Measurements from ENCODE around the gene DDX27.

Gene DDX27

DNA sequence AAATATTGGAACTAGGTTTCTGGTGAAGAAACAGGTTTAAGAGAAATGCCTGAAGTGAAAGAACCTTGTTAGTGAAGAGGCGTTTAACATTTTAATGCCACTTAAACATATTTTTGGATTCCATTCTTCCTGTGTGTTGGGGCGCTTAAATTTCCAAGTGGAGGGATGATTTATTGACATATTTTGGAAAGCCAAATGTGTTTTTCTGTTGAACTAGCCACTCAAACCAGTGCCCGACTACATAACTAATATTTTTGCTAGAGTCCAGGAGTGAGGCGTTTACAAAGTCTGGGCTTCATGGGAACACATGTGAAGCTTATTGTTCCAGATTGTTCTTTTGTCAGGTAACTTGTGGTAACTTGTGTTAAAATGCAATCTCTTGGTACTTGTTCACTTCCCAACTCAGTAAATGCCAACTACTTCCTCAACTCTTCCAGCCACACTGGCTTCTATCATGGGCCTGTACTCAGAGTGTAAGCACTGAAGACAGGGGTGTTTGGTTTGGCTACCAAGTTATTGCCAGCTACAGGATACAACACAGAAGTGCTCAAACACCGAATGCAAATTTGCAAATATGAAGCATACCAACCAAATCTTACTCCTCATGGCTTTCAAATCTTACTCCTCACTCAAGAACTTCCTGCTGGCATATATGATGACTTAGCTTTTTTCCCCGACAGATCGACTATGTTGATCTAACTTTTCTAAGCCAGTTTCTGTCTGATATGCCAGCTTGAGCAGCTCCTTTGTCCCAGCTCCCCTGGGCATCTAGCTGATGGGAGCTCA, 60.7 kb downstream of the DDX27 start:
- DNase-seq: no peak

DNA sequence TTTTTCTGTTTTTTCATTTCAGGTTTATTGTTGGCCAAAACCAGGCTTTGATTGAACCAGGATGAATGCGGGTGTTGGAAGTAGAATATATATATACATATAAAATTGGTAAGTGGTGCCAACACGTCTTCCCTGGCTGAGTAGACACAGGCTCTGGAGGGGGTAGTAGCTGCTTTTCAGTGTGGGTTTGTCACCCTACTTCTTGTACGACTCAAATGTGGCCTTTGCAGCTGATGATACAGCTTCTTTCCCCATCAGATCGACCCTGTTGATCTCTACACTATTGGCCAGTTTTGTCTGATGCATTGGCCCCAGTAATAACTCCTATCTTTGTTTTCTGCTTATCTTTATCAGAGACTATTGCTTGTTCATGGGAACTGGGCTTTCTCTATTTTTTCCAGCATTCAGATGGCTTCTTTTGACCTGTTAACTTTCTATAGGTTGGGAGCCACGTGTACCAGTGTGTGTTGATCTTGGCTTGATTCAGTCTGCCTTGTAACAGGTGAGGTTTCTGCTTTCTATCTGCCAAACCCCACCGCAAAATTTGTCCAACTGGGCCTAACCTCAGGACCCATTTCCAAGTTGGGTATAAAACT, 61.3 kb downstream of the DDX27 start:
- no peak for DNase-seq

DNA sequence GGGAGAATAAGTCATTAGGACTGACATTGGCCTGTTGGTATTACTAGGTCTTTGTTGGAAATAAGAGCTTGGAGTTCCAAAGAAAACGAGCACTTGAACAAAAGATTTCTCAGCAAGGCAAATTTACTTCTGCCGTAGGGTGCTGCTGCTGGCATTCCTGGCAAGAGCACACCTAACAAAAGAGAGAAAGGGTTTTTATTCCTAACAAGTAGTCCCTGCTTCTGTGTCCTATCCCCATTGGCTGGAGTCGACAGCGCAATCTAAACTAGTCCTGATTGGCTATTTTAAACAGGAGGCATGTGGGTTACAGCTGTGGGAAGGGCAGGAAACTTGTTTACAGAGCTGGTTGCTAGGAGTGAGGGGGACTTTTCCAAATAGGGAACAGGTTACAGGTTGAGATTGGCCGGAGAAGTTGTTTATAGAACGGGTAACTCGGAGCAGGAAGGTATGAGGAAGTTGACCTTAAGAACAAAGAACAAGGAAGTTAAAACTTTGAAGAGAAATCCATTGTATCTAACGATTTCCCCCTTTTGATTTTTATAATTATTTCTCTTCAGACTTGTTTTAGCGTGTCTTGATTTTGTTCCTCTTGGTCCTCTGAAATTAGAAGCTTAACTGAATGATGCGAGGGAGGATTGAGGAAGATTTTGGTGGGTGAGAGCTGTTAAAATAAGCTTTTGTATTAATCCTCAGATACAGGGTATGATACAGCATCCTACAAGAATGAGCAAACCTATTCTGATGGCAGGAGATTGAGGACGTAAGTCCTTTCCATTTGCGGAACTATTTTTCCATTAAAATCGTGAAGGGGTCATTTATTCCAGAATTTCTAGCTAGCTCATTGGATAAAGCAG, 62.1 kb downstream of the DDX27 start:
- no peak for DNase-seq

DNA sequence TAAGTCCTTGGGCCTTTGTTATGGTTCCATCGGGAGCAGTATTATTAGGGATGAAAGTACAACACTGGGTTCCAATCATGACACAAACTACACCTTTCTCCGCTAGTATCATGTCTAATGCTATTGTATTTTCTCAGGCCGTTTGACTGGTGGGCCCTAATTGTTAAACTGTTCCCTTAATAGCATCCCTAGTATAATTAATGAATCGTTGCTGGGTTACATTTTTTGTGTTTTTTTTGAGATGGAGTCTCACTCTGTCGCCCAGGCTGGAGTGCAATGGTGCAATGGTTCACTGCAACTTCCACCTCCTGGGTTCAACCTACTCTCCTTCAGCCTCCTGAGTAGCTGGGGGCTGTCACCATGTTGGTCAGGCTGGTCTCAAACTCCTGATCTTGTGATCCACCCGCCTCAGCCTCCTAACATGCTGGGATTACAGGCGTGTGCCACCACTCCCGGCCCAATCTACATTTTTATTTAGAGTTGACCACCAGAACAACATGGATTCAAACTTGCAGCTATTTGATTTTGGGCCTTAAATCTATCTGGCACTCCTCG, 62.8 kb downstream of the DDX27 start:
- no peak for DNase-seq

DNA sequence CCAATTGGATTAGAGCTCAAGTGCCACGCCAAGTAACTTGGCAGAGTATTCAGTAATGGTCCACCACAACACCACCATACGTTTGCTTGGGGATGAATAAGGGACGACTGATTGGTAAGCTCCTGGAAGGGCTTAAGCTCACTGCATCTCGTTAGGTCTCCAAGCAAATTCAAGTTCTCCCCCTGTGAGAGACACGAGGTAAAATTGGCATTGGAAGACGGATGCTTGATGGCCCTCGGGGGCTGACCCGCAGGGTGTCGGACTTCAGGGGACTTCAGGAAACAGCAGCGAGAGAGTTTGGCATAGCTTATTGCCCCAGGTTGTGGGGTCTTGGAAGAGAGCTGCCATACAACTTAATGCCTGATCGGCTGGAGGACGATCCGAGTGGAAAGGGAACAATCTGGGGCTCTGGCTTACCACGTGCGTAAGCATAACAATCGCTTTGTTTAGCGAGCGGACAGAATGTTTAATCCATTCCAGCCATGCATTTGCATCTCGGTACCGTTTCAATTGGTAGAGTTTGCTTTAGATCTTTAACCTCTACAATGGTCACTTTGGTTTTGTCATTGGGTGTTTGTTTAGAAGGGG, 63.5 kb downstream of the DDX27 start:
- no peak for DNase-seq

DNA sequence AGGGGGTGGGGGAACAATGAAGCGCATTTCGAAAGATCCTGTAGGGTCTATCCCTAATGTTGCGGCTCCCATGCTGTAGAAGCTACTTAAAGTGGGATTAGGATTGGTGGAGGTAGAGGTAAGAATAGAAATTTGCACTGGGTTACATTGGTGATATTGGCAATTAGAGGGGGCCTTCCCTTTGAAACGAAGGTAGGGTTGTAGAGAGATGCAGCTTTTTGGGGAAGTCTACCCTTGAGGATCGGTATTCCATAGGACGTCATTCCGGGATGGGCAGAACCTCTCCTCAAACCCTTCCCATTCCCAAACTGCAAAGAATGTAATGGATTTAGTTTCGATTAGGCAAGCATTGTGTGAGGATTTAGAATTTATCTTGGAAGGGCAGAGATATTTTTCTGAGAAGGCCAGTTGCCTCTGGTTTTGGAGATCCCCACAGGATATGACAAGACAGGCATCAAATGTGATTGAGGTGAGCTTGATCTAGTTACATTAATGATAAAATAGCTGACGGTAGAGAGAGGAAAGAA, 64.0 kb downstream of the DDX27 start:
- no peak for DNase-seq

DNA sequence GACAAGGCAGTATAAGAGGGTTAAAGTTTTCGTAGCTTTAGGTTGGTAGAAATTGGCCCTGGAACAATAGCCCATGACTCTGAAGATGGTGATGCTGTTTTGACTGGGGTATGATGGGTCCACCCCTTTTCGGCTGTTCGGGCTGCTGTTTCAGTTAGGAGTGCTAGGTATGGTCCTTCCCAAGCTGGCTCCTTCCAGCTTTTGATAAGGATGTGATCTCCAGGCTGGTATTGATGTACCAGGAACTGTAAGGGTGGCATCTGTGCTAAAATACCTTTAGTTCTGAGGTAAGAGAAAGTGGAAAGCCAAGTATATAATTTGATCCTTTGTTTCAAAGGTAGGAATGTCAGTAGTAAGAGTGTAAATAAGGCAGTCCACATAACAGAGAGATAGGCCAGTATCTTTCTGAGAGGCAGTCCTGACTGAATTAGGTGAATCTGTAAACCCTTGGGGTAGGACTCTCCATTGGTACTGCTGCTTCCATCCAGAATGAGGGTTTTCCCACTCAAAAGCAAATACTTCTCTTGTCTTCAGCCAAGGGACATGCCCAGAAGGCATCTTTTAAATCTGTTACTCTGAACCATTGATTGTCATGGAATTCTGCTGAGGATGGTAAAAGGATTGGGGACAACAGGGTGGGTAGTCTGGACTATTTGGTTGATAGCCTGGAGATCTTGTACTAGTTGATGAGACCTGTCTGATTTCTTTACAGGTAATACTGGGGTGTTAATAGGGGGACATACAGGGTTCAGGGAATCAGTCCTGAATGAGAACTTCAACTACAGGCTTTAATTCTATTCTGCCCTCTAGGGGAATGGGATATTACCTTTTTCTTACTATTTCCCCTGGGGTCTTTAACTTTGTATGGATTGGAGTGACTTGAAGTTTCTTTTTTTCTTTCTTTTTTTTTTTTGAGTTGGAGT, 64.7 kb downstream of the DDX27 start:
- no peak for DNase-seq

DNA sequence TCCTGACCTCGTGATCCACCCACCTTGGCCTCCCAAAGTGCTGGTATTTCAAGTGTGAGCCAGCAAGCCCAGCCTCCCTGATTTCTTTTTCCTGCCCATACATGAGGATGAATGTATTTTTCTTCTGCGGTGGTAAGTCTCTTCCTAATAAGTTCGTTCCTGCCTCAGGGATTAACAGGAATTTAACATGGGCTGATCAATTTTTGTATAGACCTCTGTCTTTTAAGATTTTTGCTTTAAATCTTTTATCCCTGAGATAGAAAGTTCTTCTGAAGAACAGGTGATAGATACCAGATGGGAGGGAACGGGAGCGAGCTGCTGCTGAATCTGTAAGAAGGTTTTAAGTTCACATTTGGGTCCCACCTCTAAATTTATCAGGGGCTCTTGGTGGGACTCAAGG, 65.6 kb downstream of the DDX27 start:
- DNase-seq: no peak

DNA sequence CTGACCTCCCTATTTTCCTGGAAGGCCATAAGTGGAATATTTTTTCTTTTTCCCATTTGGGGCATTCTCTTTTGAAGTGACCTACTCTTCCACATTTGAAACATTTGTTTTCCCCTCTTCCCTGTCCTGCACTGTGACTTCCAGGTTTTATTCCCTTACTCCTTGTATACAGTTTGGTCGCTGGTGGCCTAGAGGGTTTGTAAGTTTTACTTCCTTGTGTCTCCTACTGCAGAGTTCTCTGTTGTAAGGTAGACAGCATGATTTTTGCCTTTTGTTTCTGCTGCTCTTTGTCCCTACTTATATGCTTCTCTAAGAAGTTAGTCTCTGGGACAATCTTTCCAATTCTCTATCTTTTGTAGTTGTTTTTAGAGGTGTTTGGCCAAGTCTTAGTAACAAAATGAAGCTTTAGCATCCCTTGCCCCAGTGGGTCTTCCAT, 66.0 kb downstream of the DDX27 start:
- no peak for DNase-seq

DNA sequence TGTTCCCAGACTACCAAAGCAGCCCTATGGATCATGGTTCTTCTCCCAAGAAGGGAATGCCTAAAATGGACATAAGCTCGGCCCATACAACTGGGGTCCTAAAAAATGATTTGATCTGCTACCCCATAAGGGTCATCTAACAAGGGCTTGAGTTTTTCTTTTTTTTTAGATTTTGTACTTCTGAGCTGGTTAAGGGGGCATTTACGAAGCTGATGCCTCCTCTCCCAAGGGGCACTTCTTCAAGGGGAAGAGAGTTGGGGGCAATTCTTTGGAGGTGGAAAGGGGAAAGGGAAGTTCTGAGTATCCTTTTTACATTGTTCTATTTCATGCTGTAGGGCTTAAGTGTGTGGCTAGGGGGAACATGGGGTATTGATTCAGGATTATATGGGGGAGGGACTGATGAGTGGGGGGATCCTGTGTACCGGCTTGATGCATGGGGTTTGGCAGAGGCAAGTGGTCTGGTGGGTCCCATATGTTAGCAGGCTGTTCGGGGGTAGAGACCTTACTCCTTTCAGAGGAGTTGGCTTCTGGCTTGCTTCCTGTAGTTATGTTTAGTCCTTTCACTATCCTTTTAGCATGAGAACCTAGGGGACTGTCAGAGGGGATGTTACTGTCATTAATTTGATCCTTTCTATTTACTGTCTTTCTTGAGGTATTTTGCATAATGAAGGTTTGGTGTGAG, 66.7 kb downstream of the DDX27 start:
- DNase-seq: no peak

DNA sequence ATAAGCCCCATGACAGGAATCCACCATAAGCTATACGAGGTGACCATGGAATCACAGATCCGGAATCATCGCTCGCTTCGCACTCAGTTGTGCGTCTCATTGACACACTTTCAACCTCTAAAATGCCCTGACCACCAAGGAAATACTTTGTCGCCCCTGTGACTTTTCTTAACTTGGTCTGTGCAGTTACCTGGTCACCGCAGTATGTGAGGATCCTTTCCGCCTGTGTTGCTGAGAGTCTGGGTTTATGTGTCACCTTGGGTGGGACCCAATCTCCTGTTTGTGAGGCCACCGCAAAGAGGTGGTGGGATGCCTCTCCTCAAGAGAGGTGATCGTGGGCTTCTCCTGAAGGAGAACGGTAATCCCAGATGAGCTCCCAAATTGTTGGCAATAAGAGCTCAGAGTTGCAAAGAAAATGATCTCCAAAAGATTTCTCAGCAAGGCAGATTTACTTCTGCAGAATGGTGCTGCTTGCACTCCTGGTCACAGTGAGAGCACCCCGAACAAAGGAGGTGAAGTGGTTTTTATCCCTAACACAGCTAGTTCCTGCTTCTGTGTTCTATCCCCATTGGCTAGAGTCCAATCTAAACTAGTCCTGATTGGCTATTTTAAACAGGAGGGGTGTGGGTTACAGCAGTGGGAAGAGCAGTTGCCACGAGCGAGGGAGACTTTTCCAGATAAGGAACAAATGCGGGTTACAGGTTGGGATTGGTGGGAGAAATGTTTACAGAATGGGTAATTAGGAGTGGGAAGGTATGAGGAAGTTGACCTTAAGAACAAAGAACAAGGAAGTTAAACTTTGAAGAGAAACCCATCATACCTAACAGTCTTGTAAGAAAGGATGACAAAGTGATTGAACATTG, 67.7 kb downstream of the DDX27 start:
- DNase-seq: no peak

DNA sequence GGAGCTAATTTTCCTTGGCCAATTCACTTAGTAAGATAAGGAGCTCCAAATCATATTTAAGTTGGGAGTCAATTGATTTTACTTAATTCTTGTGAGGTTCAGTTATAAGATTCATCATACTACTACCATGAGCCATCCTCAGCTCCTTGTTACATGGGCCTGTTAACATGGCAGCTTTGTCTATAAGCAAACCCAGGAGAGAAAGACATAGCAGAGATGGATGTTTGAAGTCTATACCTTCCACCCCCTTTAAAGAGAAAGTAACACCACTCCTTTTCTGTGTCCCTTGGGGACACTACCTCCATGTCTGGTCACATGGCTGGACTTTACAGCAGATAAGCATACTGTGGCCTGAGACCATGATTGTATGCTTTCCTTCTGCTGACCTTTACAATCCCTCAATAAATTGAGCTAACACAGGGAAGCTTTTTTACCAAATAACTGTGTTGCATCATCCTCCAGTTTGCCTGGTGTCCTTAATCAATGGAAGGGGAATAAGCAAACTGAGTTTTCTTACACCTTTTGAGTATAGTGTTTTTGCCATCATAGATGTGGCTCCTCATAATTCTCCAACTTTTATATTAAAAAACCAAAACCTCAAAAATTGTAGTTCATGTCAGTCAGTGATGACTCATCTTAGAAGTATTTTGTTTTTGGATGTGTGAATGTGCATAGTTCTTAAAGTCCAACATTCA, 68.5 kb downstream of the DDX27 start:
- no peak for DNase-seq

DNA sequence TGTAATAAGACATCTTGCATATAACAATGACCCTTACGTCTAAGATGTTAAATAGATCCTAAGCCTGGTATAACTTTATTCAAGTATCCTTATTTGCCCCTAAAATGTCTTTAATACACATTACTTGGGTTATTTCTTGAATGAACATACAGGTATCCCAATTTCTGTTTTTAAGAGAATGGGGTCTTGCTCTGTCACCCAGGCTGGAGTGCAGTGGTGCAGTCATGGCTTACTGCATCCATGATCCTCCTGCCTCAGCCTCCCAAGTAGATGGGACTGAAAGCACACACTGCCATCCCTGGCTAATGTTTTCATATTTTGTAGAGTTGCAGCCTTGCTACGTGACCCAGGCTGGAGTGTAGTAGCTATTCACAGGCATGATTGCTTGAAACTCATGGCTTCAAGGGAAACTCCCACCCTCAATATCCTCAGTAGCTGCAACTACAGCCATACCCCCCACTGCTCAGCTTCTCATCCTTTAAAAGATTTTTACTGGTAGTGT, 69.1 kb downstream of the DDX27 start:
- DNase-seq: no peak

DNA sequence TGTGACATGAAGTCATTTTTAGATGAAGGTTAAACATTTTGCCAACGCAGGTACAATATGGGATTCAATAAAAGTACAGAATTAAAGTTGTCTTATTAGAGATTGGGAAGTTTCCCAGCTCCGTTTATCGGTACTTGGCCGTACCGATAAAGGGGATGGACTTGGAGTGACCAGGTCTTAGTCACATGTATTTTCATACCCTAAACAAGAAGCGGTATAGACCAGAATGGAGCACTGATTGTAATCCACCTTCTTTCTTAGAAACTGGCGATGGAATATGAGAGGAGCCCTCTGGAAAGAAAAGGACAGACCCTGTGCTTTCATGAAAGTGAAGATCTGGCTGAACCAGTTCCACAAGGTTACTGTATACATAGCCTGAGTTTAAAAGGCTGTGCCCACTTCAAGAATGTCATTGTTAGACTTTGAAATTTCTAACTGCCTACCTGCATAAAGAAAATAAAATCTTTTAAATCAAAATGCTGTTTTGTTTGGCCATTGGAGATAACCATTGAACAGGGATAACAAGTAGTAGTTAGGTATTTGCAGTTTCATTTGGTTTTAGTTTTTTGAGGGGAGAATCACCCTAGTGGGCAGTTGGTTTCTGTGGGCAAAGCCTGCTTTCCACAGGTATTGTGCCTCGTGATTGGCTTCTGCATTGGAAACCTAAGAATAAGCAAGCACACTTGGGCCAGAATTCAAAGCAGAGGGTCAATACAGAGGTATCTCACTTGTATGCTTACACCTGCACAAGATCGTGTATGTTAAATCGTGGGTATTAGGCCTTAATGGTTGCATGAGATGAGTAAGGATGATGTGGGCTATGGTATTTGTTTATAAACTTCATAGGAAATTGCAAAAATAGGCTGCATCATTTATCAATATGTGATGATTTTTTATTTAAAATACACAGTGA, 69.8 kb downstream of the DDX27 start:
- no peak for DNase-seq

DNA sequence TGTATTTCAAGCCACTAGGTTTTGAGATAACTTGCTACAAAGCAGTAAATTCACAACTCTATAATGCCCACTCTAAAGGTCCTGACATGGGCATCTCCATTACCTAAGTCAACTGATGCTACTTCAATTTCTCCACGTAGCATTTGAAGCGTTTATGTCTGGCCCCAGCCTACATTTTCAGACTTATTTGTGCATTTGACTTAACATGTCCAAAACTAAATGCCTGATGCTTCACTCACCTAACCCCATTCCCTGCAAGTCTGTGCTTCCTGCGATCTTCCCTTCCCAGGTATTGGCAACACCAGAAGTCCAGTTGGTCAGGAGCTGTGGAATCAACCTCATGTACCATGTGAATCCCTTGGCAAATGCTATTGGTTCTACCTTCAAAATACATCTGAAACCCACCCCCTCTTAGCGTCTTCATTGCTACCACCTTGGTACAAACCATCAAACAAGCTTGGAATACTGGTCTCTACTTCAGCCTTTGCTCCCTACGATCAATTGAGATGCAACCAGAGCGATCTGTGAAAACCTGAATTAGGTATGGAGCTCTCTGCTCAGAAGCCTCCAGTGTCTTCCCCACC, 71.5 kb downstream of the DDX27 start:
- no peak for DNase-seq

DNA sequence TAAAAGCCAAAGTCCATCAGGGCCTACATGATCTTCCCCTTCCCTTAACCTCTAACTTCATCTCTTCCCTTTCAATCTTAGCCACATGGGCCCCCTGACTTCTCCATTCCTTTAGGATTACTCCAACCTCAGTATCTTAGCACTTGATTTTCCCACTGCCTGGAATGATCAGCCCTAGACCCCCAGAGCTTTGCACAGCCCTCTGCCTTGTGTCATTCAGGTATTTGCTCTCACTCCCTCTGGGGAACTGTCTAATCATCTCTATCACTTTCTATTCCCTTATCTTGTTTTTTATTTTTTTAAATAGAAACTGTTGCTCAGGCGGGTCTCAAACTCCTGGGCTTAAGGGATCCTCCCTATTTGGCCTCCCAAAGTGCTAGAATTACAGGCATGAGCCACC, 72.0 kb downstream of the DDX27 start:
- DNase-seq: no peak

DNA sequence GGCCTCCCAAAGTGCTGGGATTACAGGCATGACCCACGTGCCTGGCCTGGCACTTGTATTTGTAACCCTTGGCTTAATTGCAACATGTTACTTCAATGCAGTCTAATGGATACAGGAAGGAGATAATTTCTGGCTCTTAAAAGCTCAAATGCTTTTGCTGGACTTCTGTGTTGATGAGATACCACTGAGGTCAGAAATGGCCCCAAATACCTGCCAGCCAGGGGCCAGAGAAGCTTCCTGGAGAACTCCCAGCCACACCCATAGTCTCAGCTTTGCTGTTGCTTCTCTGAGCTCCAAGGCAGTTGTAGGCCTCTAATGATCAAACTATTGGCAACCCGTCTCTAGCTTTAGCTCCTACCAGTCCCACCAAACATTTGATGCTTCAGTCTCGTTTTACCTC, 72.8 kb downstream of the DDX27 start:
- no peak for DNase-seq

DNA sequence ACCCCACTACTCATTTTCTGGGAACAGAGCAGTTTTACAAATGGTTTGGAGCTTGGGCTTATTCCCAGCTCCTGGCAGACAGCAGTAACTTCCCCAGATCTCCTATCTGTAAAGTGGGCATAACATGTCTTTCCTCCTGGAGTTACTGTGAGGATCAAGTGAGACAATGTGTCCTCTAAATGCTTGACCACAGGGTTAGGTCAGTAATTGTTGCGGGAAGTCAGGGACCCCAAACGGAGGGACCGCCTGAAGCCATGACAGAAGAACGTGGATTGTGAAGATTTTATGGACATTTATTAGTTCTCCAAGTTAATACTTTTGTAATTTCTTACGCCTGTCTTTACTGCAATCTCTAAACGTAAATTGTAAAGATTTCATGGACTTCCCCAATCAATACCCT, 73.9 kb downstream of the DDX27 start:
- DNase-seq: no peak

Measured in NCI-H2171 (cell line).